ENCODE data around the gene ERI3. TPM values are rescaled to one million over a fixed set of nuclear protein-coding genes. Genes with fewer than 3 reads are reported as not detected.

Gene ERI3
- total and polyA plus RNA-seq, 2 donors (not counting 3 experiments of a cell fraction or from before 2014, with no cell fraction given), result 45.3 to 94.0 TPM

DNA sequence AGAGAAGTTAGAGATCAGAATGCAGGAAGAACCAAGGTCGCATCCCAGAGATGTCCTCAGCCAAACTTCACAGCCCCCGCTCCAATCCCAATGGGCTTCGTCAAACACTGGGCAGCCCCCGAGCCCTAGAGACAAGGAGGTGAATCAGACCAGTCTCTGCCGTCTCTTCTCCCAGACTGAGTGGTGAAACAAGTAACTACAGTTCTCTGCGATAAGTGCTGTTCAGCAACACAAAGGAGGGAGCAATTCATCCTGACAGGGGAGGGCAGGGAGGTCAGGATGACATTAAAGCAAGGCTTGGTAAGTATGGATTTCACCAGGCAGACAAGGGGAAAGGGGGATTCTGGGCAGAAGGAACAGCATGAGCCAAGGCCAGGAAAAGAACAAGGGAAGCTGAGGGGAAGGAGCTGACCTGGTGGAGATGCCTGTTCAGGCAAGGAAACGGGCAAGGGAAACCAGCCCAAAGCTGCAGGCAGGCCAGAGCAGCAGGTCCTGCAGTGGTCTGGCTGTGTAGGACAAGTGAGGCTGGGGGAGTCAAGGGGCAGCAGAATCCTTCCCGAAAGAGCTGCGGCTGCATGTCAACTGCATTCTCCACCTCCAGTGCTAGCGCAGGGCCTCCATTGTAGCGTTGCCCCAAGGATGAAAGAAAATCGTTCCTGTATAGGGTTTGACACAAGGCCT, 13.6 kb upstream of the ERI3 start:
- ChIA-PET POLR2A (no interaction called here), CTCF (interaction anchor here (1.4 kb wide), 1 partner anchor 9 kb away, joined by 7 read pairs; no protein-coding TSS in a partner anchor)
- no TSS peak for BruUV-seq (replicated peaks)
- Histone ChIP-seq H2AFZ (ENCODE audit: low read depth, low read length) (no peak overlapping the region), H3K27me3 (ENCODE audit: control insufficient read depth in 2 of 2, insufficient read depth in 2 of 2, low read length in 2 of 2) (peaks cover 14 to 18% of the 10 kb centered on the region in 2 experiments), H3K36me3 (ENCODE audit: control insufficient read depth in 2 of 2, extremely low read depth in 1 of 2, insufficient read depth in 2 of 2, low read length in 2 of 2) (no peaks in the 10 kb centered on the region), H3K9me1 (replicated peaks; ENCODE audit: control insufficient read depth, extremely low read depth, insufficient read depth, low read length) (no peaks in the 10 kb centered on the region), H3K9ac (replicated peaks; ENCODE audit: extremely low read depth, insufficient read depth, low read length) (no peak overlapping the region), H3K27ac (ENCODE audit: insufficient read depth, low read depth, low read length) (no peak overlapping the region), H3K4me3 (replicated peaks in 1 of 3; ENCODE audit: insufficient read depth in 1 of 3, low read depth in 1 of 3, low read length in 3 of 3) (no peak overlapping the region), H3K4me2 (ENCODE audit: insufficient read depth, low read length) (no peak overlapping the region), H3K79me2 (ENCODE audit: control insufficient read depth, insufficient read depth, low read length) (no peaks in the 10 kb centered on the region), H3K9me3 (replicated peaks; ENCODE audit: control insufficient read depth, insufficient read depth, low read length) (no peaks in the 10 kb centered on the region), H3K4me1 (ENCODE audit: control insufficient read depth, extremely low read depth, insufficient read depth, low read length) (no peaks in the 10 kb centered on the region), H4K20me1 (replicated peaks; ENCODE audit: control insufficient read depth, extremely low read depth, insufficient read depth, low read length) (no peaks in the 10 kb centered on the region)
- FAIRE-seq (no peak), DNase-seq (ENCODE audit: low read depth, low spot score) (no peak)
- dilution Hi-C loops (cut with MboI; ENCODE audit: extremely low pct_ligation_motif_present, low sequenced_read_pairs) (no loop called here), intact Hi-C loops (cut with micrococcal nuclease) (no loop called here)
- TF ChIP-seq POLR2A (IDR thresholded peaks at IDR 0.05; ENCODE audit: low read depth, low read length), result no peak
- TF ChIP-seq, protein P1, sequence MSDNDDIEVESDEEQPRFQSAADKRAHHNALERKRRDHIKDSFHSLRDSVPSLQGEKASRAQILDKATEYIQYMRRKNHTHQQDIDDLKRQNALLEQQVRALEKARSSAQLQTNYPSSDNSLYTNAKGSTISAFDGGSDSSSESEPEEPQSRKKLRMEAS (IDR thresholded peaks at IDR 0.05; ENCODE audit: insufficient read depth, insufficient read length), result no peak
- no peak for TF ChIP-seq FOS (IDR thresholded peaks at IDR 0.05; ENCODE audit: borderline replicate concordance, insufficient read depth, low read length)
- TF ChIP-seq JUN (IDR thresholded peaks at IDR 0.05; ENCODE audit: borderline replicate concordance, insufficient read depth, insufficient read length, low read depth), result no peak
- TF ChIP-seq POLR2AphosphoS5 (IDR thresholded peaks at IDR 0.05; ENCODE audit: insufficient read depth, low read depth, low read length), result no peak
- no peak for TF ChIP-seq MYC (IDR thresholded peaks at IDR 0.05; ENCODE audit: low read depth, low read length)
- no peak for TF ChIP-seq EZH2 (IDR thresholded peaks at IDR 0.05; ENCODE audit: borderline replicate concordance, low read depth, low read length, severe bottlenecking)
- TF ChIP-seq, protein P2, sequence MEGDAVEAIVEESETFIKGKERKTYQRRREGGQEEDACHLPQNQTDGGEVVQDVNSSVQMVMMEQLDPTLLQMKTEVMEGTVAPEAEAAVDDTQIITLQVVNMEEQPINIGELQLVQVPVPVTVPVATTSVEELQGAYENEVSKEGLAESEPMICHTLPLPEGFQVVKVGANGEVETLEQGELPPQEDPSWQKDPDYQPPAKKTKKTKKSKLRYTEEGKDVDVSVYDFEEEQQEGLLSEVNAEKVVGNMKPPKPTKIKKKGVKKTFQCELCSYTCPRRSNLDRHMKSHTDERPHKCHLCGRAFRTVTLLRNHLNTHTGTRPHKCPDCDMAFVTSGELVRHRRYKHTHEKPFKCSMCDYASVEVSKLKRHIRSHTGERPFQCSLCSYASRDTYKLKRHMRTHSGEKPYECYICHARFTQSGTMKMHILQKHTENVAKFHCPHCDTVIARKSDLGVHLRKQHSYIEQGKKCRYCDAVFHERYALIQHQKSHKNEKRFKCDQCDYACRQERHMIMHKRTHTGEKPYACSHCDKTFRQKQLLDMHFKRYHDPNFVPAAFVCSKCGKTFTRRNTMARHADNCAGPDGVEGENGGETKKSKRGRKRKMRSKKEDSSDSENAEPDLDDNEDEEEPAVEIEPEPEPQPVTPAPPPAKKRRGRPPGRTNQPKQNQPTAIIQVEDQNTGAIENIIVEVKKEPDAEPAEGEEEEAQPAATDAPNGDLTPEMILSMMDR (IDR thresholded peaks at IDR 0.05; ENCODE audit: extremely low read depth in 1 of 2, insufficient read depth in 1 of 2, low read depth in 1 of 2, low read length in 2 of 2), result no peak
- no peak for TF ChIP-seq GATA2 (IDR thresholded peaks at IDR 0.05; ENCODE audit: insufficient read depth, insufficient read length, low read depth, low read length)

Measured in endothelial cell of umbilical vein (primary cell).